Measurements from ENCODE around the gene HNRNPUL1. TPM values are rescaled to one million over a fixed set of nuclear protein-coding genes. Genes with fewer than 3 reads are reported as not detected.

HNRNPUL1 gene
- total and polyA plus RNA-seq, 2 experiments from 2014 or later: 204 to 207 TPM

- H3K9me2 ChIP-seq (ENCODE audit: insufficient read depth): no peaks in the 10 kb centered on the region
- ATAC-seq (no peak), DNase-seq (ENCODE audit: low spot score) (no peak)
- no peaks in the 10 kb centered on the region for H3K79me2 ChIP-seq (replicated peaks; ENCODE audit: insufficient read depth)
- H4K20me1 ChIP-seq (replicated peaks; ENCODE audit: insufficient read depth): no peaks in the 10 kb centered on the region
- TF ChIP-seq ZNF331 (CRISPR knock-in tag; IDR thresholded peaks at IDR 0.05; ENCODE audit: low read depth): no peak
- no peak for TF ChIP-seq CTCF (conservative IDR thresholded peaks at IDR 0.05; ENCODE audit: low read depth in 2 of 2)
- TF ChIP-seq ZNF114 (CRISPR knock-in tag; IDR thresholded peaks at IDR 0.05): no peak
- TF ChIP-seq ZNF462 (CRISPR knock-in tag; IDR thresholded peaks at IDR 0.05): no peak
- TF ChIP-seq JUNB (IDR thresholded peaks at IDR 0.05; ENCODE audit: unreplicated experiment): no peak
- TF ChIP-seq REST (IDR thresholded peaks at IDR 0.05; ENCODE audit: unreplicated experiment): no peak
- no peak for TF ChIP-seq NANOG (IDR thresholded peaks at IDR 0.05; ENCODE audit: borderline replicate concordance)
- no peak for TF ChIP-seq CREB1 (CRISPR knock-in tag; IDR thresholded peaks at IDR 0.05; ENCODE audit: low read depth)
- TF ChIP-seq EZH2 (IDR thresholded peaks at IDR 0.05; ENCODE audit: low read depth, unreplicated experiment): no peak
- no peak for TF ChIP-seq POLR2AphosphoS5 (IDR thresholded peaks at IDR 0.05; ENCODE audit: low read depth)
- no peak for TF ChIP-seq STAT1 (IDR thresholded peaks at IDR 0.05; ENCODE audit: unreplicated experiment)
- peaks cover 16% of the 10 kb centered on the region for H3K4me1 Mint-ChIP-seq
- H3F3A ChIP-seq (replicated peaks; ENCODE audit: low read depth): peaks cover 2% of the 10 kb centered on the region
- no peak overlapping the region for H3K4me3 ChIP-seq
- H3K4me3 Mint-ChIP-seq: no peak overlapping the region
- no peak overlapping the region for H3K27ac Mint-ChIP-seq
- no peaks in the 10 kb centered on the region for H3K9me3 Mint-ChIP-seq
- H3K27me3 ChIP-seq (ENCODE audit: insufficient read depth): peaks cover 10% of the 10 kb centered on the region
- H3K27ac ChIP-seq (ENCODE audit: low read depth): no peak overlapping the region
- no peak overlapping the region for H2AFZ ChIP-seq
- peaks cover 5% of the 10 kb centered on the region for H3K27me3 Mint-ChIP-seq (ENCODE audit: insufficient read depth, low read depth, poor library complexity)
- H3K36me3 Mint-ChIP-seq (ENCODE audit: low read depth): no peaks in the 10 kb centered on the region; the same call in 2 of the 3 replicates
- no peak overlapping the region for H3K4me2 ChIP-seq
- H3K4me1 ChIP-seq (ENCODE audit: insufficient read depth): peaks cover 16% of the 10 kb centered on the region
- H3K36me3 ChIP-seq (ENCODE audit: insufficient read depth): no peaks in the 10 kb centered on the region
Measured at GRCh38 chr19:41335467-41335866, 71.3 kb downstream of the HNRNPUL1 start.
